HL-60 (cell line): ENCODE measurements around the gene TXNIP.

Experiments used
- DNase-seq, 2 experiments: peaks; one replicate each; pipeline ENCODE4 v3.0.0-alpha.2; 2010 to 2020; ENCODE audit warnings: low read depth in 1 of 2, low spot score in 1 of 2
- H3K27ac ChIP-seq: fragments of 250-450 bp; sonication (Bioruptor Pico); replicated peaks from 2 replicates; pipeline ENCODE4 v1.5.1; 2020; ENCODE audit warnings: mild to moderate bottlenecking, moderate library complexity
- H3K27me3 ChIP-seq: fragments of 250-450 bp; sonication (Bioruptor Pico); 2 replicates; pipeline ENCODE4 v1.5.1; 2021; ENCODE audit warnings: mild to moderate bottlenecking, moderate library complexity; ENCODE audit not compliant: insufficient read depth, poor library complexity, severe bottlenecking
- H3K4me3 ChIP-seq: replicated peaks from 2 replicates; pipeline ENCODE4 v1.5.1; 2011; ENCODE audit warnings: mild to moderate bottlenecking, control low read depth, low read length; ENCODE audit not compliant: insufficient read depth
- CTCF ChIP-seq: IDR thresholded peaks from one replicate; pipeline ENCODE4 v1.5.1; 2011; ENCODE audit warnings: low read length, control low read depth, inconsistent platforms; ENCODE audit not compliant: insufficient read depth
- GABPA ChIP-seq: IDR thresholded peaks from 2 replicates; pipeline ENCODE4 v1.6.1; 2012; ENCODE audit warnings: low read depth
- POLR2AphosphoS5 ChIP-seq: IDR thresholded peaks from 2 replicates; pipeline ENCODE4 v1.6.1; 2012; ENCODE audit warnings: low read depth
- SPI1 ChIP-seq: IDR thresholded peaks from 2 replicates; pipeline ENCODE4 v1.6.1; 2012; ENCODE audit warnings: low read depth, mild to moderate bottlenecking, borderline replicate concordance
- TF ChIP-seq, protein P1 (sequence below): IDR thresholded peaks from 2 replicates; pipeline ENCODE4 v1.6.1; 2012; ENCODE audit warnings: low read depth; ENCODE audit not compliant: insufficient replicate concordance

Gene TXNIP

DNA sequence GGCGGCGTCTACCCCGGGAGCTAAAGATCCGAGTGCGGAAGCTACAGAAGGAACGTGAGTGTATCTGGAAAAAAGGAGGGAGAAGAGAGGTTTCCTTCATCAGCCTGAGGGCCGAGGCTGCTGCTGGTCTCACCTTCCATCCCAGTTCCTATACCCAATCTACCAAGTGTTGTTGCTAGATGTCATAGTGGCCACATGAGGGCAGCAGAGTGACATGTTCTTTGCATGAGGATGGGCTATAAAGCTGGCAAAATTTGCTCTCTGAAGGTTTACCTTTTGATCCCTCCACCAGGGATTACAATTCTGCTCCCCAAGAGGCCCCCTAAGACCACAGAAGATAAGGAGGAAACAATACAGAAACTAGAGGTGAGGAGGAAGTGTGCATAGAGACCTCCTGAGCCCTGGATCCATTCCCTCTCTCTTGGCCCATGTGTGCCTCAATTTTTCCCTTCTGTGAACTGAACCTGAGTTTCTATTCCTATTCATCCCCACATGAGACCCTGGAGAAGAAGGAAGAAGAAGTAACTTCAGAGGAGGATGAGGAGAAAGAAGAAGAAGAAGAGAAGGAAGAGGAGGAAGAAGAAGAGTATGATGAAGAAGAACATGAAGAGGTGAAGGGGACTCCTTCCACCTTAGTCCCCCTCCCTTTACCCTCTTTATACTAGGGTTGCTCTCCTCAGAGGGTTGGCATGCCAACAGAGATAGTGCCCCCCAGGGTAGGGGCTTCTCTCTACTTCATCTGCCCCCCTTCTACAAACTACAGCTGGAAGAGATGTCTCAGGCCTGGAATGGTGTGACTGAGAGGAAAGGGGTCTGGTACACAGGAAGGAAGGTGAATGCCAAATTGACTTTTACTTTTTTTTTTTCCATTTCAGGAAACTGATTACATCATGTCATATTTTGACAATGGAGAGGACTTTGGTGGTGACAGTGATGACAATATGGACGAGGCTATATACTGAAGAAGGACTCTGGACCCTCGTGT, 18.6 kb downstream of the TXNIP start:
- DNase-seq = peak in 1 of 2 experiments; percentile 76
- H3K27ac ChIP-seq = peak overlapping the region; percentile 91
- no peaks in the 10 kb centered on the region for H3K27me3 ChIP-seq
- no peak overlapping the region for H3K4me3 ChIP-seq
- peak; percentile 84 for TF ChIP-seq CTCF
- TF ChIP-seq POLR2AphosphoS5 = no peak

- TF ChIP-seq SPI1 = no peak
- no peak for TF ChIP-seq GABPA
- TF ChIP-seq POLR2AphosphoS5 = no peak
- no peak for TF ChIP-seq CTCF
- TF ChIP-seq, protein P1, sequence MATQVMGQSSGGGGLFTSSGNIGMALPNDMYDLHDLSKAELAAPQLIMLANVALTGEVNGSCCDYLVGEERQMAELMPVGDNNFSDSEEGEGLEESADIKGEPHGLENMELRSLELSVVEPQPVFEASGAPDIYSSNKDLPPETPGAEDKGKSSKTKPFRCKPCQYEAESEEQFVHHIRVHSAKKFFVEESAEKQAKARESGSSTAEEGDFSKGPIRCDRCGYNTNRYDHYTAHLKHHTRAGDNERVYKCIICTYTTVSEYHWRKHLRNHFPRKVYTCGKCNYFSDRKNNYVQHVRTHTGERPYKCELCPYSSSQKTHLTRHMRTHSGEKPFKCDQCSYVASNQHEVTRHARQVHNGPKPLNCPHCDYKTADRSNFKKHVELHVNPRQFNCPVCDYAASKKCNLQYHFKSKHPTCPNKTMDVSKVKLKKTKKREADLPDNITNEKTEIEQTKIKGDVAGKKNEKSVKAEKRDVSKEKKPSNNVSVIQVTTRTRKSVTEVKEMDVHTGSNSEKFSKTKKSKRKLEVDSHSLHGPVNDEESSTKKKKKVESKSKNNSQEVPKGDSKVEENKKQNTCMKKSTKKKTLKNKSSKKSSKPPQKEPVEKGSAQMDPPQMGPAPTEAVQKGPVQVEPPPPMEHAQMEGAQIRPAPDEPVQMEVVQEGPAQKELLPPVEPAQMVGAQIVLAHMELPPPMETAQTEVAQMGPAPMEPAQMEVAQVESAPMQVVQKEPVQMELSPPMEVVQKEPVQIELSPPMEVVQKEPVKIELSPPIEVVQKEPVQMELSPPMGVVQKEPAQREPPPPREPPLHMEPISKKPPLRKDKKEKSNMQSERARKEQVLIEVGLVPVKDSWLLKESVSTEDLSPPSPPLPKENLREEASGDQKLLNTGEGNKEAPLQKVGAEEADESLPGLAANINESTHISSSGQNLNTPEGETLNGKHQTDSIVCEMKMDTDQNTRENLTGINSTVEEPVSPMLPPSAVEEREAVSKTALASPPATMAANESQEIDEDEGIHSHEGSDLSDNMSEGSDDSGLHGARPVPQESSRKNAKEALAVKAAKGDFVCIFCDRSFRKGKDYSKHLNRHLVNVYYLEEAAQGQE = no peak
- Histone ChIP-seq H3K4me3 (no peak overlapping the region), H3K27me3 (no peaks in the 10 kb centered on the region), H3K27ac (no peak overlapping the region)
- DNase-seq = no peak
These were observed 19.4 kb downstream of the TXNIP start for GRCh38 chr1:145977016-145977415.

DNA sequence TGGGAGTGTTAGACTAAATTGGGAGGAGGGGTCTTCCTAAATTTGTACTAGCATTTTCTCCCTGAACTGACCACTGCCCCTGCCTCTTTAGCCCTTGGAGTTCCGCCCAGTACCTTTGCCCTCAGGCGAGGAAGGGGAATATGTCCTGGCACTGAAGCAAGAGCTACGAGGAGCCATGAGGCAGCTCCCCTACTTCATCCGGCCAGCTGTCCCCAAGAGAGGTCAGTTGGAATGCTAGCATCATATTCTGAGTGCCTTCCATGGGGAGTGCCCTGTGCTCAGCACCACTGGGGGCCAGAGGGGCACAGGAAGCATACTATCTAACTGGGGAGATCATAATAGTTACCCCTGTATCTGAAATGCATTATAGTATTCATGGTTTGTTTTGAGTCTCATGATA, 21.2 kb downstream of the TXNIP start:
- H3K27me3 ChIP-seq = no peaks in the 10 kb centered on the region
- DNase-seq = no peak
- TF ChIP-seq POLR2AphosphoS5 = no peak
- no peak overlapping the region for H3K4me3 ChIP-seq
- no peak overlapping the region for H3K27ac ChIP-seq

GRCh38 chr1:145974721-145975120, 21.7 kb downstream of the TXNIP start:
- DNase-seq = no peak
- no peak overlapping the region for H3K27ac ChIP-seq

More at GRCh38 chr1:145974721-145975120, 21.7 kb downstream of the TXNIP start:
- Histone ChIP-seq H3K4me3 (no peak overlapping the region), H3K27me3 (no peaks in the 10 kb centered on the region)
- TF ChIP-seq GABPA (no peak), SPI1 (no peak), CTCF (no peak), POLR2AphosphoS5 (no peak)
- TF ChIP-seq, protein P1 = no peak
